GM19467 (cell line): ENCODE measurements around the gene SORD.

ENCODE experiments used
- ATAC-seq: cut with Tn5 transposase; IDR thresholded peaks from one replicate; pipeline ENCODE4 v1.9.1; 2021; ENCODE audit warnings: mild to moderate bottlenecking, moderate library complexity; ENCODE audit not compliant: unreplicated experiment

SORD gene

DNA sequence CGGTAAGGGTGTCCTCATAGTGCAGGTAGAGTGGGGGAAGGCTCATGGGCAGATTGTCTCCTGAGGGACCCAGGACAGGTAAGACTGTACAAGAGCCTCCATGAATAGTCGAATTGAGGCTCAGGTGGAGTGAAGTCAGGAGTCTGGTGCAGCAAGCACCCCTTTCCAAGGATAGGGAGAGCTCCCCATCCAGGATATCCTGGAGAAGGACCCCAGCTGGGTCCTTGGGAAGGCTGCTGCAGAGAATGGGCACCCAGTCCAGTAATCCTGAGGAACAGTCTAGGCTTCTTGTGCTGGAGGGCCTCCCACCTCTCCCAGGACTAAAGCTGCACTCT is 91.7 kb downstream of the SORD start:
- no peak for ATAC-seq

DNA sequence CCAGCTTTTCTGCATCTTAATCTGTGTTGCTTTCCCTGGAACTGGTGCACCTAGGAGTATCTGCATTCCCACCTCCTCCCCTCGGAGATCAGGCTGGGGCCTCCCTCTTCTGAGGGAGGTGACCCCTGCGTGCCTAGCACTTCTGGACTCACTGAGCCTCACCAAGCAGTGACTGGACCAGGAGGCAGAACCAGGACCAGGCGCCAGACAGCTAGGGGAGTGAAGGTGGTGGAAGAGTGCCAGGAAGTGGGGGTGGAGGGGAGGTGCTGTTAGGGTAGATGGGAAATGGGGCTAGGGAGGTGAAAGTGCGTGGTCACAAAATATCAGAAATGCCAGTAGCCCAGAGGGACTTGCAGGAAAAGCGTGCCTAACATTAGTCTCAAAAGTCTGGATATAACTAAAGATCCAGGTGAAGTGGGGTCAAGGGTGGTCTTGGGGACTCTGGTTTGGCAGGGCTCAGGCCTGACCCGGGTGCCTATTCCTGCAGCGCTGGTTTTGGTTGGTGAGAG is 92.4 kb downstream of the SORD start:
- ATAC-seq = no peak

DNA sequence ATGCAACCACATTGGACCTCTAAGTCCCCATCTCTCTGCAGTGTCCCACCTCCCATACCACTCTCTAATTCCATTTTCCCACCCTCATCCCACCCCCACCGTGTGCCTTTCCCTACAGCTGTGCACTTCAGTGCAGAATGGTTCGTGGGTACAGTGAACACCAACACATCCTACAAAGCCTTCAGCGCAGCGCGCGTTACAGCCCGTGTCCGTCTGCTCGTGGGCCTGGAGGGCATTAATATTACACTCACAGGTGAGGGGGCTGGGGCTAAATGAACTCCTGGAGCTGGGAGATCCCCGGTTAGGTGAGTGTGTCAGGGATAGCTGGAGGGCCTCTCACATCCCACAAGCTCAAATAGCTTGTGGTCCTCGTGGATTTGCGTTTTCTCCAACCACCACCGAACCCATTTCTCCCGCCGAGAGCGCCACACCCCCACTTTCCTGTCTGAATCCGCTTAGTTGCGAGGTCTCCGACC is 93.0 kb downstream of the SORD start:
- no peak for ATAC-seq

DNA sequence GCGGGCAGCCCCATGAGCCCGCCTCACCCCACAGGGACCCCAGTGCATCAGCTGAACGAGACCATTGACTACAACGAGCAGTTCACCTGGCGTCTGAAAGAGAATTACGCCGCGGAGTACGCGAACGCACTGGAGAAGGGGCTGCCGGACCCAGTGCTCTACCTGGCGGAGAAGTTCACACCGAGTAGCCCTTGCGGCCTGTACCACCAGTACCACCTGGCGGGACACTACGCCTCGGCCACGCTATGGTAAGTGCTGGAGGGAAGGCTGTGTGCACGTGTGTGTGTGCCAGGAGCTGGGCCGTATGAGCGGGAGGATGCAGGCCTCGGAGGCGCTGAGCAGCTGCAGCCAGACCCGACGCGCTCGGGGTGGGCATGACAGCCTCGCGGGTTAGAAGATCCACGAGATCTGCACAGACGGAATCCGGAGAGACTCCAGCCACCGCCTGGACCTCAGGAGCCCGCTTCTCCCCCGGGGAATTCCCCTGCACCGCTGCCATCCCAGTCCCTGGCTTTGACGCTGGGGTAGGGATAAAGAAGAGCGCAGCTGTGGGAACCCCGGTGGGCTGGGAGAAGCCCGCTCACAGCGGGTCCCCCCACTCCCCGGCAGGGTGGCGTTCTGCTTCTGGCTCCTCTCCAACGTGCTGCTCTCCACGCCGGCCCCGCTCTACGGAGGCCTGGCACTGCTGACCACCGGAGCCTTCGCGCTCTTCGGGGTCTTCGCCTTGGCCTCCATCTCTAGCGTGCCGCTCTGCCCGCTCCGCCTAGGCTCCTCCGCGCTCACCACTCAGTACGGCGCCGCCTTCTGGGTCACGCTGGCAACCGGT is 93.7 kb downstream of the SORD start:
- ATAC-seq = no peak

DNA sequence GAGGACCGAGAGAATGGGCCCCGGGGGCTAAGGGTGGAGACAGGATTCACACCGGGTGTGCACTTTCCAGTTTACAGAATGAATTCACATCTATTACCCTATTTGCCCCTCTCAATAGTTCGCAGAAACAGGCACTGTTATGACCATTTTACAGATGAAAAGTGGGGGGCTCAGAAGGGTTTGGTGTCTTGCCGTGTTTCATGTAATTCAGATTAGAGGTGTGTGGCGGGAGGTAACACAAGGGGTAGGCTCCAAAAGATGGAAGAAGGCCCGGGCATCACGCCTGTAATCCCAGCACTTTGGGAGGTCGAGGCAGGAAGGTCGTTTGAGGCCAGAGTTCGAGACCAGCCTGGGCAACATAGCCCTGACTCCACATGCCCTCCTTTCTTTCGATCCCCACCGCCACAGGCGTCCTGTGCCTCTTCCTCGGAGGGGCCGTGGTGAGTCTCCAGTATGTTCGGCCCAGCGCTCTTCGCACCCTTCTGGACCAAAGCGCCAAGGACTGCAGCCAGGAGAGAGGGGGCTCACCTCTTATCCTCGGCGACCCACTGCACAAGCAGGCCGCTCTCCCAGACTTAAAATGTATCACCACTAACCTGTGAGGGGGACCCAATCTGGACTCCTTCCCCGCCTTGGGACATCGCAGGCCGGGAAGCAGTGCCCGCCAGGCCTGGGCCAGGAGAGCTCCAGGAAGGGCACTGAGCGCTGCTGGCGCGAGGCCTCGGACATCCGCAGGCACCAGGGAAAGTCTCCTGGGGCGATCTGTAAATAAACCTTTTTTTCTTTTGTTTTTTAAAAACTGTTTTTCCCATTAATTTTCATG is 94.5 kb downstream of the SORD start:
- ATAC-seq = no peak

DNA sequence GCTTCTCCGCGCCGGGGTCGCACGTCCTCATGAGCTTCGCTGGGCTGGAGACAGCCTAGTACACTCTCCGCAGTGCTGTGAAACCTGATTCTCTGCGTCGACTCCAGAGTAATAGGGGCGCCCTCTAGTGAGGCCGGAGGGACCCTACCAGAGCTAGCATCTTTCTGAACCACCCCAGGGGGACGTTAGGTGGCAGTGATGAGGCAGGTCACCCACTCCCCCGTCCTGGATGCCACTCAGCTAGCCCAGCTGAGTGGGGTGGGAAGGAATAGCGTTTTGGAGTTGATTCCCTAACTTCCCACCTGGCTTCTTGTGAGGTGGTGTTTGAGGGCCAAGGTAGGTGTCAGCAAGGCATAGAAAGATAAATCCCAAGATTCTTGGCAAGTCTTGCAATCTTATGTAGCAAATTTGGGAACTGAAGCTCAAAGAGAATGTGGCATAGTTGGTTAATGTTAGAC is 95.2 kb downstream of the SORD start:
- peak; percentile 89 for ATAC-seq

DNA sequence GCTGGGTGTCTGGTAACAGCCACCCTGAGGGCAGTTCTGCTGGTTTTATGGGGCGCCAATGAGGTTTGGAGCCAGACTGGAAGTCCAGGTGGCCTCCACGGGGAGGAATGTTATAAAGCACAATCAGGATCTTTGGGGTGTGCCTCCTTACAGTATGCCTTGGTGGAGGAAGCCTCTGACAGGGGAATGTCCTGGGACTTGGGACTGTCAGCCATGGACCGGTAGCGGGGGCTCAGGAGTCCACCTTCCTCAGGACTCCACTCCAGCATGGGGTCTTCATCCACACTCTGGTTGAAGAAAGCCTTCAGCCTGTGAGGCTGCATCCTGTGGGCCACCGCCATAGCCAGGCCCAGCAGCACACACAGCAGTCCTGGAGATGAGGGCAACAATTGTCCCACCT is 96.0 kb downstream of the SORD start:
- no peak for ATAC-seq

DNA sequence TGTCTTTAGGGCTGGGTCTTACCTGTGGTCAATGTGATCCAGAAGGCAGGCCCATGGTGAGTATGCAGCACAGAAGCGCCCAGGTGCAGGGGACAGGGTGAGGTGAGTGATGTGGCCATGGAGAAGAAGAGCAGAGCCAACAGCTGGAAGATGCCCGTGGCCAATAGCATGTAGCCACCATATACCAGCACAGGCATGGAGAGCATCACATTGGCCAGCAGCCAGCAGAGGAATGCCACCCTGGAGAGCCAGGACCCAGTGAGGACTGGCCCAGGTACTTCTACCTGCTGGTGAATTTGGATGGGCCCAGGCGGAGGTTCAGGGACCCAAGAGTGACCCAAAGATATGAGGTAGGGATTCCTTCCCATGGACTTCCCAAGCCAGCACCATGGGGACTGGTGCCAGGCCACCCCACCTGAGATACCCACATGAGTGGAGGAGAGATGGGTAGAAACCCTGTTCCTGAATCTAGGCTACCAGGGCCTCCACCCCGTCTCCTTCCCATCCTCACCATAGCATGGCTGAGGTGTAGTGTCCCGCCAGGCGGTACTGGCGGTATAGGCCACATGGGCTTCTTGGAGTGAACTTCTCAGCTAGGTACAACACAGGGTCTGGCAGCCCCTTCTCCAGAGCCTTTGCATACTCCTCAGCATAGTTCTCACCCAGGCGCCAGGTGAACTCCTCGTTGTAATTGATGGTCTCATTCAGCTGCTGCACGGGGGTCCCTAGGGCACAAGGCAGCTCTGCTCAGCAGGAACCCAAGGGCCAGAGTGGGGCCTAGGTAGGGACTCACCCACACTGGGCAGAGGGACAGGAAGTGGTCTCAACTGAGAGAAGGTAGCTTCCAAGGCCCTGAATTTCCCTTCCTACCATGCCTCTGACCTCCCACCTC is 97.3 kb downstream of the SORD start:
- no peak for ATAC-seq

DNA sequence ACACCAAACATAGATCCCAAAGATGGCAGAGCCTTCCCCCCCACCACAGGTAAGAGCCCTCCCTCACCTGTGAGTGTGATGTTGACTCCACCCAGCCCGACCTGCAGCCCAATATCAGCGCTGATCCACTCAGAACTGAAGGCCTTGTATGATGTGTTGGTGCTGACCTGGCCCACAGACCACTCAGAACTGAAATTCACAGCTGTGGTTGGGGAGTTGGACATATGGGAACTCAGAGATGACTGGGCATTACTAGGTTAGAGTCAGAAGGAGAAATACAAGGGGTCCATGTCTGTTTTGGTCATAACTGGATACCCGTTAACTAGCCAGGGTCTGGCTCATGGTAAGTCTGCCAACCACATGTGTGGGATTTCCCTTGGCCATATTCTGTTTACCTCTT is 98.0 kb downstream of the SORD start:
- ATAC-seq = no peak

DNA sequence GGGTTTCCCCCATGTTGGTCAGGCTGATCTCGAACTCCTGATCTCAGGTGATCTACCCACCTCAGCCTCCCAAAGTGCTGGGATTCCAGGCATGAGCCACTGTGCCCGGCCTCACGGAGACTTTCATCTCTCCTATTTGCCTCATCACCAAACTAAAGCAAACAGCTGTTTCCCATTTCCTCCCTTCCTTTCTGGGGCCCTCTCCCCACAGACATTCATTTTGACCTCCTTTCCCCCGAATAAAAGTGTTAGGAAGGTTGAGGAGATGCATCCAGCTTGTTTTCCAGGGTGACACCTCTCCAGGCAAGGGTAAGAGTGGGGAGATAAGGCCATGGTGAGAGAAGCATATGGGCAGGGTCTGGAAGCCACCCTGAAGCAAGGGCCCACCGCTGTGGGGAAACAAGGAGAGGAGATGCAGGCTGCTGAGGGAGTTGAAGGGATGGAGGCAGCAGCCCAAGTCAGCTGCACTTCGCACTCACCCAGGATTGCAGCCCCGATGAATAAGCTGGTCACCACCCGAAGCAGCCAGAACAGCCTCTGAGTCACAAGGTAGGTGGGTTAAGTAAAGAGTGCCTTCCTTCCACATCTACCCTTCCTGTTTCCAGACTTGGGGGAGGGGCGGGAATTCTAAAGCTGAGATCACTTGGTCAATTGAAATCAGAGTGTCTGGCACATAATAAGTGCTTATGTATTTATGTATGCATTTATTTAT is 98.9 kb downstream of the SORD start:
- no peak for ATAC-seq

DNA sequence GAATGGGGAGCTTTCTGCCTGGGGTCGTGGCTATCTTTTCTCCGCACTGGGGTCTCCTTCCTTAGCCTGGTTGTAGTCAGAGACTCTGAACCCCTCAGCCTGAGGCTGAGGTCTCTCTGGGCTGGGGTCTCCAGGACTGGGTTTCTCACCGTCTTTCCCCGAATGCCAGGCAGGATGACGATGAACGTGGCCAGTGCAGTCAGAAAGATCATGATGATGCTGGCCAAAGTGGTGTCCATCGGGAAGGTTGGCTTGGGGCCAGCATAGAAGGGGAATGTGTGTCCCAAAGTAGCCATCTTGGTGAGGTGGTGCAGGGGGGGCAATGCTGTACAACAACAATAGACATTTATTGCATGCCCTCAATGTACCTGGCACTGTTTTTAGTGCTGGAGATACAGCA is 99.7 kb downstream of the SORD start:
- no peak for ATAC-seq

DNA sequence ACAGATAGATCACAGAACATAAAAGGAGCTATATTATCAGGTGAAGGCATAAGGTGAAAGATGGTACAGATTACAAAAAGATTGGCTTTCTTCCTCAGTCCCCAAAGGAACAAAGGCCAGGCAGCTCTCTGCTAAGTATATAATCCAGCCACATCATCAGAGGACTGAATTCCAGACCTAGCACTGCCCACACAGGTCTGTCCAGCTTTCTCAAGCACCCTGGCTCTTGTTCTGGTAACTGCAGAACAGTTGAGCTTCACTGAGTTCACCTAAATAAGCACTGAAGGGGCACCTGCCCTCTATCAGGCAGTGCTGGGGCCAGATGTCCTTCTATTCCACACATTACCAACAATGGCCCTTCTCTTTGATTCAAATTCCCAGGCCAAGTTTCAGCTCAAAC is 100.4 kb downstream of the SORD start:
- no peak for ATAC-seq

DNA sequence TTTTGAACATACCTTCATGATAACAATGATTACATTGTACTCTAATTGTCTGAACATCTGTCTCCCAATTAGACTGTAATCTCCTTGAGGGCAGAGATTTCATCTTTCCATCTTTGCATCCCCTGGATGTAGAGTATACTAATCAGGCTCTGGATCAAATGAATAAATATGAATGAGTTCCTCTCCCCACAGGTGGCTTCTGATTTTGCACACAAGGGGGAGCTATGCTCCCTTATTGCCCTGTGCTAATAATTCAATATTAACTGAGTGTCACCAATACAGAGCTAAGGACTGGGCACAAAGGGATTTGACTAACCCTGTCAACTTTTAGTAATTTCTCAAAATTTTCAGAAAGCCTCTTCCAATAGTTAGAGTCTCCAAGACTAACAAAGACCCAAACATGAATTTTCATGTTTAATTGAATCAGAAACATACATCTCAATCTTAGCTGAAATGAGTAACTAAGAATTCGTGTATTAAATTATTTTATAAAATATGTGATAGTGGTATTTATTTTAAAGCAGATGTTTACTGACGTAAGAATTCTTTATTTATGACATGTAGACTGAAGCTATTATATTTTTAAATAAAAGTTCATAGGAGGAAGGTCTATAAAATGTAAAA is 103.7 kb downstream of the SORD start:
- no peak for ATAC-seq
